ENCODE measurements around the gene RMRP.

- TF ChIP-seq REST (IDR thresholded peaks at IDR 0.05; ENCODE audit: unreplicated experiment) (no peak), ZNF114 (CRISPR knock-in tag; IDR thresholded peaks at IDR 0.05) (no peak), CTCF (conservative IDR thresholded peaks at IDR 0.05; ENCODE audit: low read depth in 2 of 2) (no peak), POLR2AphosphoS5 (IDR thresholded peaks at IDR 0.05; ENCODE audit: low read depth) (no peak), EZH2 (IDR thresholded peaks at IDR 0.05; ENCODE audit: low read depth, unreplicated experiment) (no peak), CREB1 (CRISPR knock-in tag; IDR thresholded peaks at IDR 0.05; ENCODE audit: low read depth) (no peak), EZH2phosphoT487 (IDR thresholded peaks at IDR 0.05; ENCODE audit: unreplicated experiment) (no peak), JUNB (IDR thresholded peaks at IDR 0.05; ENCODE audit: unreplicated experiment) (no peak), ETS1 (IDR thresholded peaks at IDR 0.05) (no peak), STAT1 (IDR thresholded peaks at IDR 0.05; ENCODE audit: unreplicated experiment) (no peak), ZNF331 (CRISPR knock-in tag; IDR thresholded peaks at IDR 0.05; ENCODE audit: low read depth) (no peak)
Measured at GRCh38 chr9:35639631-35640030, 18.2 kb downstream of the RMRP start.
